Osteoblast (primary cell): ENCODE data around the gene SPPL2C. TPM values are rescaled to one million over a fixed set of nuclear protein-coding genes. Genes with fewer than 3 reads are reported as not detected.

Source experiments
- DNase-seq: peaks from one replicate; pipeline ENCODE4 v3.0.0; 2011; ENCODE audit warnings: low spot score, mixed read lengths; ENCODE audit not compliant: insufficient read length; ENCODE audit errors: missing footprints
- H2AFZ ChIP-seq: 2 replicates; pipeline ENCODE4 v1.6.0; 2011; ENCODE audit warnings: mild to moderate bottlenecking, low read length
- H3K27ac ChIP-seq: 2 replicates; pipeline ENCODE4 v1.5.1; 2011; ENCODE audit warnings: mild to moderate bottlenecking, low read depth, low read length, moderate library complexity
- H3K27me3 ChIP-seq: 2 replicates; pipeline ENCODE4 v1.6.0; 2012; ENCODE audit warnings: mild to moderate bottlenecking, control low read depth, inconsistent platforms, low read length, moderate library complexity; ENCODE audit not compliant: insufficient read depth
- H3K36me3 ChIP-seq: 2 replicates; pipeline ENCODE4 v1.5.1; 2011; ENCODE audit warnings: mild to moderate bottlenecking, low read length, control low read depth, moderate library complexity; ENCODE audit not compliant: insufficient read depth
- H3K4me1 ChIP-seq: 2 replicates; pipeline ENCODE4 v1.5.1; 2011; ENCODE audit warnings: mild to moderate bottlenecking, low read length, control low read depth, moderate library complexity; ENCODE audit not compliant: insufficient read depth
- H3K4me2 ChIP-seq: 2 replicates; pipeline ENCODE4 v1.6.0; 2011; ENCODE audit warnings: mild to moderate bottlenecking, low read length; ENCODE audit not compliant: insufficient read depth
- H3K4me3 ChIP-seq: fragments of 200-600 bp; sonication (generic); 3 replicates; pipeline ENCODE4 v1.5.1; 2012; ENCODE audit warnings: mild to moderate bottlenecking, low read length, inconsistent platforms; ENCODE audit not compliant: insufficient read depth
- H3K79me2 ChIP-seq: 2 replicates; pipeline ENCODE4 v1.6.0; 2012; ENCODE audit warnings: mild to moderate bottlenecking, low read length, control low read depth, inconsistent platforms; ENCODE audit not compliant: insufficient read depth
- H3K9me3 ChIP-seq: 2 replicates; pipeline ENCODE4 v1.5.1; 2011; ENCODE audit warnings: low read depth, low read length, control low read depth
- H4K20me1 ChIP-seq: 2 replicates; pipeline ENCODE4 v1.6.0; 2012; ENCODE audit warnings: mild to moderate bottlenecking, low read length, control low read depth; ENCODE audit not compliant: insufficient read depth
- CTCF ChIP-seq: IDR thresholded peaks from 2 replicates; pipeline ENCODE4 v1.5.1; 2011; ENCODE audit warnings: mild to moderate bottlenecking, low read depth, low read length, moderate library complexity; ENCODE audit errors: extremely low read depth
- total RNA-seq: library from RNA; depleted of rRNA; stranded (reverse); fragments of >200 nt; gene quantifications from 2 replicates; pipeline ENCODE4 v1.2.3, GENCODE V29; 2012

The SPPL2C gene
- total RNA-seq = not detected in 2 replicates

- Histone ChIP-seq H3K4me2 (no peak within 1 kb of the TSS), H2AFZ (no peak within 1 kb of the TSS)
These were observed at the start of gene SPPL2C for GRCh38 chr17:45844695-45845375. SPPL2C (plus strand) TSS chr17:45844881; CDS start chr17:45844907, 26 bp downstream.

DNA sequence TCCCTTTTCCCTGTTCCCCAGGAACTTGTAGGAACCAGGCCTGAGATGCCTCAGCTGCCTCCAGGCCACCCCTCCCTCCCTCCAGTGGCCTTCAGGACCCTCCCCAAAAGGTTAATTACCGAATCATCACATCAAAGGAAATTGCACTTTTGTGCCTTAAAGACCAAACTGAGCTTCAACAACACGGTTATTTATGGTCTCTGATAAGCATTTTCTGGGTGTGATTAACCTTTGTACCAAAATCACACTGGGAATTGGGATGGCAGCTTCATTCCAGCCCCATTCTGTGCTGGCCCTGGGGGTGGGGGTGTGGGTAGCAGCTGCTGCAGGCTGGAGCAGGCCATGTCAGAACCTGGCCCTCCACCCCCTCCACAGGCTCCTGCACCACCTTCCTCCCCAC, 43.9 kb upstream of the SPPL2C start:
- Histone ChIP-seq H2AFZ (no peak overlapping the region), H4K20me1 (no peaks in the 10 kb centered on the region), H3K4me3 (no peak overlapping the region), H3K4me2 (no peak overlapping the region), H3K79me2 (no peaks in the 10 kb centered on the region), H3K27ac (no peak overlapping the region), H3K4me1 (no peaks in the 10 kb centered on the region), H3K36me3 (no peaks in the 10 kb centered on the region), H3K27me3 (peaks cover 11% of the 10 kb centered on the region), H3K9me3 (no peaks in the 10 kb centered on the region)
- TF ChIP-seq CTCF = no peak
- DNase-seq = no peak

More at GRCh38 chr17:45844695-45845375, at the start of gene SPPL2C:
- TF ChIP-seq CTCF = no peak
- Histone ChIP-seq H4K20me1 (no peaks in the 10 kb centered on the region), H3K36me3 (no peaks in the 10 kb centered on the region), H3K27ac (no peak within 1 kb of the TSS), H3K27me3 (no peaks in the 10 kb centered on the region), H3K4me3 (no peak within 1 kb of the TSS), H3K4me1 (no peaks in the 10 kb centered on the region), H3K9me3 (no peaks in the 10 kb centered on the region), H3K79me2 (no peaks in the 10 kb centered on the region)
- DNase-seq = peak; percentile 68

- Histone ChIP-seq H4K20me1 (no peaks in the 10 kb centered on the region), H2AFZ (no peak overlapping the region), H3K79me2 (no peaks in the 10 kb centered on the region), H3K27ac (no peak overlapping the region), H3K27me3 (peaks cover 11% of the 10 kb centered on the region), H3K9me3 (no peaks in the 10 kb centered on the region), H3K4me3 (no peak overlapping the region), H3K4me2 (no peak overlapping the region), H3K36me3 (no peaks in the 10 kb centered on the region), H3K4me1 (no peaks in the 10 kb centered on the region)
- DNase-seq = no peak
- TF ChIP-seq CTCF = no peak
These were observed 43.3 kb upstream of the SPPL2C start for GRCh38 chr17:45801421-45801820.

GRCh38 chr17:45808845-45809244, 35.8 kb upstream of the SPPL2C start:
- Histone ChIP-seq H4K20me1 (no peaks in the 10 kb centered on the region), H3K27me3 (no peaks in the 10 kb centered on the region), H3K4me1 (no peaks in the 10 kb centered on the region), H3K36me3 (no peaks in the 10 kb centered on the region), H3K4me2 (no peak overlapping the region), H2AFZ (no peak overlapping the region), H3K4me3 (no peak overlapping the region), H3K27ac (no peak overlapping the region), H3K9me3 (no peaks in the 10 kb centered on the region), H3K79me2 (no peaks in the 10 kb centered on the region)
- peak; percentile 73 for DNase-seq
- TF ChIP-seq CTCF = no peak
